ENCODE measurements around the gene NUDC.
"Not testable (repeated sequence)": the region's sequence is repeated elsewhere in the genome, so short reads cannot be mapped to it uniquely, and the experiment has no call there.

The NUDC gene

GRCh38 chr1:26911399-26912146 lies 10.0 kb upstream of the NUDC start:
- no peak for DNase-seq (ENCODE audit: low read depth)

DNA sequence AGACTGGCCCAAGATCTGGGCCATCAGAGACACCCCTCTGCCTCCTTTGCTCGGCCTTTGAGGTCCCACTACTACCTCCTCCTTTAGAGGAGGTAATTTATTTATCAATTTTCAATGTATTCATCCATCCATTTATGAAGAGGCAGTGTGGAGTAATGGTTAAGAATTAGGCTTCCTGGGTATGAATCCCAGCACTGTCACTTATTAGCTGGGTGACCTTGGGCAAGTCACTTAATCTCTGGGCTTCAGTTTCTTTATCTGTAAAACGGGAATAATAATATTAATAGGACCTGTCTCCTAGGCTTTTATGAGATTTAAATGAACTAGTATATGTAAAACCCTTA lies 9.4 kb upstream of the NUDC start:
- no peak for DNase-seq (ENCODE audit: low read depth)

DNA sequence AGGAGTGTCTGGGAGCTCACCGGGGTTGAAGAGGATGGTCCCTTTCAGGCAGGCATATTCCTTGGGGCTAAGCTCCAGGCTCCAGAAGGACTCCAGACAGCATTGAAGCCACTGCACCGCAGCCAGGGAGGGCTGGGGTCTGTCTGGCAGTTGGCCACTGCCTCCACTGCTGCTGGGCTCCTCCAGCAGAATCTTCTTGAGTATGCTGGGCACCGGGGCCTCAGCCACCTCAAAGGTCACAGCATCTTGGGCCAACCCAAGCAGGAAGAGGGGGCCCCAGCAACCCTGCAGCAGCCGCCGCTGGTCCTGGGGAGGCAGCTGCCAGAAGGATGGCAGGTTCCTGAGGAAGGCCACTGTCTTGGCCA lies 8.2 kb upstream of the NUDC start:
- no peak for DNase-seq (ENCODE audit: low read depth)

GRCh38 chr1:26913754-26914619 lies 7.6 kb upstream of the NUDC start, which contains the start of gene NR0B2:
TSS of gene NR0B2 (minus strand) at chr1:26913975. CDS start at chr1:26913940, 35 bp downstream.
- no peak for DNase-seq (ENCODE audit: low read depth)

DNA sequence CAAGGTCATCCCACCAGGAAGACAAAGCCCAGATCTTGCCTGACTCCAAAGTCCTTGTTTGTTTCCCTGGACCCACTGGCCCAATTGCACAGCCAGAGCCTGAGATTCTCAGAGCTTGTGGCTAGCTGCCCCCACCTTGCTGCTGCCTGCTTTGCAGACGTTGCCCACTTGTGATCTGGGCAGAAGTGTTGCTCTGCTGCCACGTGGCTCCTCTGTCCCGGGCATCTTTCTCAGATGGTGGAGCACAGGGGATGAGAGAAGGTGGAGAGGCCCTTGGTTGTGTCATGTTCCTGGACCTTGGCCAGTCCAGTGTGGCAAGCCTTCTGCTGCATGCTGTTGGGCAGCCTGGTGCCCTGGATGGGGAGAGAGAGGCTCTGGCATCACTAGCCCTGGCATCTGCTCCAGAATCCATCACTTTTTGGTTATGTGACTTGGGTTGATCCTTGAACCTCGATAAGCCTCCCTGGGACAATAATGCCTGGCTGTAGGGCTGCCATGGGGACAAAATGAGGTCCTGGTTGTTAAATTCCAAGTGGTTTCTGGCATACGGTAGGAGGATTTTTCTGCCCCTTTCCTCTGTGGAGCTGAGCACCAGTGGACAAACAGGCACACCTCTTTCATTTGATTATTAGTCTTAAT lies 6.2 kb upstream of the NUDC start:
- DNase-seq (ENCODE audit: low read depth): no peak

- no peak for DNase-seq (ENCODE audit: low read depth)
Measured at GRCh38 chr1:26921126-26921539, 410 bp upstream of the NUDC start.

- DNase-seq (ENCODE audit: low read depth): no peak
Measured at GRCh38 chr1:26922431-26922729, 837 bp downstream of the NUDC start.

DNA sequence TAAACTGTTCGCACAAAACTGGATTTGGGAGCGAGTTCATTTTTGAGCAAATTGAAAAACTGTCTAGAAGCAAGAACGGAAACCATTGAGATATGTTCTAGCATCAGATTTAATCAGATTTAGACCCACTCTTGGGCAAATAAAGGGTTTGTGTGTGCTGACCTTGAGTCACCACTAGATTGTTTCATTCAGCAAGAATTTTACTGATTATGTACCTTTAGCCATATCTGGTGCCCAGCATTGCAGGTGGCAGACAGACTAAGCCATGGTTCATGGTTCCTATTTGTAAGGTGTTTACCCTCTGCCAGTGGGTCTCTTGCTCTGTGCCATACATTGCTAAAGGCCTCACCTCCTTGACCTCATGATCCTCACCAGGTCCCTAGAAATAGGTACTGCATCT lies 1.4 kb downstream of the NUDC start:
- DNase-seq (ENCODE audit: low read depth): no peak

- DNase-seq (ENCODE audit: low read depth): no peak
Measured at GRCh38 chr1:26923711-26924110, 2.2 kb downstream of the NUDC start.

DNA sequence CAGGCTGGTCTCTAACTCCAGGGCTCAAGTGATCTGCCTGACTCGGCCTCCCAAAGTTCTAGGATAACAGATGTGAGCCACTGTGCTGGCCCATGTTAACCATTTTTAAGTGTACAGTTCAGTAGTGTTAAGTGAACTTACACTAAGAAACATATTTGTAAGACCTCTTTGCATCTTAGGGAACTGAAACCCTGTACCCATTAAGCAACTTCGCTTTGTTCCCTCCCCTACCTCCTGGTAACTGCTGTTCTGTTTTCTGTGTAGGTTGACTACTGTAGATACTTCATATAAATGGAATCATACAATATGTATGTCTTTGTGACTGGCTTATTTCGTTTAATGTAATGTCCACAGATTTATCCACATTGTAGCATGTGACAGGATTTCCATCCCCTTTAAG lies 11.0 kb downstream of the NUDC start:
- DNase-seq (ENCODE audit: low read depth): no peak

DNA sequence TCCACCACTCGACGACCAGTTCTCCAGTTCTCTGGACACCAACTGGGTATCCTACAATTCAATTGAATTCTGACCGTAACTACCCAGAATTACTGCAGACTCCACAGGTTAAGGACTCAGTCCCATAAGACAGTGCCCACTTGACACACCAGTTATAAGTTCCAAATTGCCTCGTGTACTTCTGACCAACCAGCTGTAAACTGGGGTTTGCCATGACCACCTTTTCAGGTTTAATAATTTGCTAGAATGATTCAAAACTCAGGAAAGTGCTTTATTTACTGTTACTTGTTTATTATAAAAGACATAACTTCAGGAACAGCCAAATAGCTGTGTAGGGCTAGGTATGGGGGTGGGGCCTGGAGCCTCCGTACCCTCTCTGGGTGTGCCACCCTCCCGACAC lies 15.3 kb downstream of the NUDC start:
- no peak for DNase-seq (ENCODE audit: low read depth)

DNA sequence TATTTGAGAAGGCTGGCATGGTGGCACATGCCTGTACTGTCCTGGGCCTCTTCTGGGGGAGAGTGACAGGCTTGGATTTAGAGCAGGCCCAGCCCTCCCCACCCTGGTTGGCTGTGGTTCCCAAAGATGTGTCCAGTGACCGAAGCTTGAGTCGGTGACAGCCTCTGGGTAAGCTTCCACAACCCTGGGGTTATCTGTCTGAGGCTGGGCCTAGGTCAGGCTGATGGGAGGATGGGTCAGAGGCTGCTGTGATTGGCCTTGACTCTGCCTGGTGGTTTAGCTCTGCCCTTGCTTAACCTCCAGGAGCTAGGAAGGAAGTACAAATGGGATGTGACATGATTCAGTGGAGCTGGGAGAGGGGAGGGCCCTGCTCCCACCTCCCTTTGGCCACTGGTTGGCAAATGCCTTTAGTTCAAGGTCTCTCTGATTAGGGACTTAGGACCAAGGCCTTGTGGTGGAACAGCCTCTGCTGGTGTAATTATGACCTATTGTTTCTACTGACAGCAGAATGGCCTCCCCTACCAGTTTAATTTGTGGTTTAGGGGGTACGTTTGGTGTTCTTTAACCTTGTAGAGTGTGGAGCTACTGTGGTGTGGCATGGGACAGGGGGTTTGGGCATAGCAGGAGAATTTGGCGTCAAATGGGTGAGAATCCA lies 16.6 kb downstream of the NUDC start:
- DNase-seq (ENCODE audit: low read depth): no peak

DNA sequence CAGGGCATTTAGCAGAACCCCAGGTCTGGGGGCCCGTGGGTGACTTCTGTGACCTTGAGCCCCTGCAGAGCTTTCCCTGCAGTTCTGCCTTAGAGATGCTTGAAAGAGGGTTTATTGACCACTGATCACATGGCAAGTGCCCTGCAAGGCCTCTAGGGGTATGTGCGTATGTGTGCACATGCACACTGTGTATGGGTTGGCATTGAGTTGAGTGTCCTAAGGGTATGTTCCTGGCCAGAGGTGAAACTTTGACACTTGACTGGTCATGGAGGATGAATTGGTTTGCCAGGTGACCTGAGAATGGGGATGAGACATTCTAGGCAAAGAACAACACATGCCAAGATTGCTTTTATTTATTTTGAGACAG lies 17.1 kb downstream of the NUDC start:
- no peak for DNase-seq (ENCODE audit: low read depth)

- DNase-seq (ENCODE audit: low read depth): no peak
Measured at GRCh38 chr1:26941311-26941710, 19.8 kb downstream of the NUDC start.

GRCh38 chr1:26942656-26943055 lies 21.1 kb downstream of the NUDC start:
- no peak for DNase-seq (ENCODE audit: low read depth)

DNA sequence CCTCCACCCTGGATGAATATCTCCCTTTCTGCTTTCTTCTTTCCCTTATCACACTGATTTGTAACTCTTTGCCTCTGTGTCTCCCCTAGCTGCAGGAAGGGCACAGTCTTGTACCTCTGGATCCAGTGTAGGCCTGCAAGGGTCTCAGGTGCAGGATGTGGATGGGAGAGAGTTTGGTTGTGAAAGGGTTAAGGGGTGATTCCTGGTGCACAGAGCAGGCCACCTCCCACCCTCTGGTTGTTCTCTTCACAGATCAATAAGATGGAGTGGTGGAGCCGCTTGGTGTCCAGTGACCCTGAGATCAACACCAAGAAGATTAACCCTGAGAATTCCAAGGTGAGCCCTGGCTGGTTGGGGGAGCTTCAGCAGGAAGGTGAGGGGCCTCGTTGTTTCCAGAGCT lies 23.6 kb downstream of the NUDC start:
- DNase-seq (ENCODE audit: low read depth): no peak

- DNase-seq (ENCODE audit: low read depth): no peak
Measured at GRCh38 chr1:26945728-26946127, 24.2 kb downstream of the NUDC start.

- DNase-seq (ENCODE audit: low read depth): no peak
Measured at GRCh38 chr1:26946270-26946669, 24.7 kb downstream of the NUDC start.

GRCh38 chr1:26948725-26949057 lies 27.1 kb downstream of the NUDC start:
- DNase-seq (ENCODE audit: low read depth): not testable (repeated sequence)

GRCh38 chr1:26949266-26949925 lies 27.9 kb downstream of the NUDC start:
- no peak for DNase-seq (ENCODE audit: low read depth)

GRCh38 chr1:26949926-26950319 lies 28.4 kb downstream of the NUDC start:
- no peak for DNase-seq (ENCODE audit: low read depth)

- DNase-seq (ENCODE audit: low read depth): no peak
Measured at GRCh38 chr1:26950602-26951001, 29.1 kb downstream of the NUDC start.

Data from HS-27A (cell line).